Loucy (cell line): ENCODE data around the gene STRAP.
A peak's percentile ranks its signal among the peaks of the same experiment; 100 is the strongest.

Experiments used
- H2AFZ ChIP-seq: fragments of 200-600 bp; sonication (generic); 2 replicates; pipeline ENCODE4 v1.6.0; 2016; ENCODE audit warnings: antibody characterized with exemption, mild to moderate bottlenecking, low read length, moderate library complexity
- H3F3A ChIP-seq: fragments of 200-600 bp; 2 replicates; pipeline ENCODE4 v1.6.0; 2016; ENCODE audit warnings: antibody characterized with exemption, low read depth, mild to moderate bottlenecking
- H3K27me3 ChIP-seq: fragments of 200-600 bp; sonication (generic); 2 replicates; pipeline ENCODE4 v1.6.1; 2014; ENCODE audit warnings: low read length, mild to moderate bottlenecking; ENCODE audit not compliant: insufficient read depth, poor library complexity, severe bottlenecking
- H3K36me3 ChIP-seq: fragments of 200-600 bp; sonication (generic); 2 replicates; pipeline ENCODE4 v1.6.1; 2016; ENCODE audit warnings: low read length; ENCODE audit not compliant: insufficient read depth
- H3K4me1 ChIP-seq: fragments of 200-600 bp; sonication (generic); 2 replicates; pipeline ENCODE4 v1.5.1; 2014; ENCODE audit warnings: low read length, mild to moderate bottlenecking; ENCODE audit not compliant: insufficient read depth, poor library complexity, severe bottlenecking
- H3K4me2 ChIP-seq: fragments of 200-600 bp; sonication (generic); 2 replicates; pipeline ENCODE4 v1.6.0; 2014; ENCODE audit warnings: antibody characterized with exemption, low read length, low read depth, mild to moderate bottlenecking; ENCODE audit not compliant: poor library complexity, severe bottlenecking
- H3K4me3 ChIP-seq: fragments of 200-600 bp; sonication (generic); 2 replicates; pipeline ENCODE4 v1.5.1; 2014; ENCODE audit warnings: low read length, mild to moderate bottlenecking, mixed read lengths; ENCODE audit not compliant: poor library complexity, severe bottlenecking
- H3K79me2 ChIP-seq: fragments of 200-600 bp; sonication (generic); 2 replicates; pipeline ENCODE4 v1.6.1; 2014; ENCODE audit warnings: low read length; ENCODE audit not compliant: insufficient read depth
- H3K9ac ChIP-seq: fragments of 200-600 bp; sonication (generic); 2 replicates; pipeline ENCODE4 v1.6.0; 2014; ENCODE audit warnings: mild to moderate bottlenecking, low read depth, low read length, moderate library complexity; ENCODE audit not compliant: poor library complexity, severe bottlenecking
- H3K9me2 ChIP-seq: fragments of 200-600 bp; sonication (generic); replicated peaks from 2 replicates; pipeline ENCODE4 v1.6.1; 2016; ENCODE audit warnings: low read depth, low read length, mixed read lengths
- H3K9me3 ChIP-seq: fragments of 200-600 bp; sonication (generic); 2 replicates; pipeline ENCODE4 v1.6.1; 2014; ENCODE audit warnings: mild to moderate bottlenecking, antibody characterized with exemption, low read length, low read depth; ENCODE audit not compliant: insufficient read depth
- H4K20me1 ChIP-seq: fragments of 200-600 bp; sonication (generic); 2 replicates; pipeline ENCODE4 v1.6.0; 2014; ENCODE audit warnings: antibody characterized with exemption, low read length, mild to moderate bottlenecking; ENCODE audit not compliant: insufficient read depth, poor library complexity, severe bottlenecking
- CTCF ChIP-seq: fragments of 200-600 bp; sonication (generic); conservative IDR thresholded peaks from 2 replicates; pipeline ENCODE4 v1.5.1; 2014; ENCODE audit warnings: mild to moderate bottlenecking, antibody characterized with exemption, low read length
- EZH2phosphoT487 ChIP-seq: fragments of 200-600 bp; IDR thresholded peaks from 2 replicates; pipeline ENCODE4 v1.6.1; 2018; ENCODE audit warnings: antibody characterized with exemption, mild to moderate bottlenecking, moderate library complexity, borderline replicate concordance

STRAP gene

GRCh38 chr12:15879413-15879812 is 2.8 kb upstream of the STRAP start:
- Histone ChIP-seq H4K20me1 (peaks cover 20% of the 10 kb centered on the region), H3K9me3 (no peaks in the 10 kb centered on the region), H3K4me2 (no peak overlapping the region), H3K27me3 (no peaks in the 10 kb centered on the region), H3K4me1 (peaks cover 12% of the 10 kb centered on the region), H2AFZ (no peak overlapping the region), H3K4me3 (no peak overlapping the region), H3K36me3 (no peaks in the 10 kb centered on the region), H3K9me2 (no peaks in the 10 kb centered on the region), H3F3A (no peaks in the 10 kb centered on the region), H3K79me2 (peaks cover 21% of the 10 kb centered on the region), H3K9ac (no peak overlapping the region)
- TF ChIP-seq EZH2phosphoT487 = no peak
- TF ChIP-seq CTCF = no peak

GRCh38 chr12:15880721-15881120 is 1.5 kb upstream of the STRAP start:
- no peak overlapping the region for H2AFZ ChIP-seq
- H3K4me1 ChIP-seq = peaks cover 19% of the 10 kb centered on the region
- no peaks in the 10 kb centered on the region for H3K27me3 ChIP-seq
- H3K79me2 ChIP-seq = peaks cover 35% of the 10 kb centered on the region
- H3F3A ChIP-seq = no peaks in the 10 kb centered on the region
- peak overlapping the region; percentile 98 for H3K4me3 ChIP-seq
- peaks cover 33% of the 10 kb centered on the region for H4K20me1 ChIP-seq
- H3K36me3 ChIP-seq = no peaks in the 10 kb centered on the region
- H3K9me3 ChIP-seq = no peaks in the 10 kb centered on the region
- H3K4me2 ChIP-seq = peak overlapping the region; percentile 89
- H3K9ac ChIP-seq = no peak overlapping the region
- no peak for TF ChIP-seq CTCF
- no peak for TF ChIP-seq EZH2phosphoT487
- no peaks in the 10 kb centered on the region for H3K9me2 ChIP-seq

- Histone ChIP-seq H3K79me2 (peaks cover 63% of the 10 kb centered on the region), H3K4me2 (peak overlapping the region; percentile 84), H3K4me3 (peak overlapping the region; percentile 98), H3K27me3 (no peaks in the 10 kb centered on the region), H3F3A (no peaks in the 10 kb centered on the region), H3K36me3 (no peaks in the 10 kb centered on the region), H2AFZ (no peak overlapping the region), H3K4me1 (peaks cover 44% of the 10 kb centered on the region), H3K9me2 (no peaks in the 10 kb centered on the region), H3K9me3 (no peaks in the 10 kb centered on the region), H4K20me1 (peaks cover 61% of the 10 kb centered on the region), H3K9ac (peak overlapping the region; percentile 95)
- TF ChIP-seq EZH2phosphoT487 = no peak
- no peak for TF ChIP-seq CTCF
These were observed 1.3 kb downstream of the STRAP start for GRCh38 chr12:15883536-15883935.
